GM20000 (cell line): ENCODE data around the gene DCLK1.
"Not testable (repeated sequence)": the region's sequence is repeated elsewhere in the genome, so short reads cannot be mapped to it uniquely, and the experiment has no call there.

Experiments
- DNase-seq: peaks from one replicate; pipeline ENCODE4 v3.0.0; 2012; ENCODE audit warnings: low spot score
- CTCF ChIP-seq: IDR thresholded peaks from 2 replicates; pipeline ENCODE4 v1.5.1; 2012; ENCODE audit warnings: mild to moderate bottlenecking, control low read depth; ENCODE audit errors: extremely low read depth, missing control alignments

Gene DCLK1

GRCh38 chr13:36072152-36072935, 58.8 kb downstream of the DCLK1 start:
- DNase-seq, result no peak
- no peak for TF ChIP-seq CTCF

GRCh38 chr13:36070504-36071192, 60.5 kb downstream of the DCLK1 start:
- not testable (repeated sequence) for DNase-seq

GRCh38 chr13:36069881-36070366, 61.3 kb downstream of the DCLK1 start:
- TF ChIP-seq CTCF, result no peak
- no peak for DNase-seq

GRCh38 chr13:36068991-36069390, 62.2 kb downstream of the DCLK1 start:
- DNase-seq, result no peak
- TF ChIP-seq CTCF, result no peak

GRCh38 chr13:36068566-36068965, 62.6 kb downstream of the DCLK1 start:
- TF ChIP-seq CTCF, result no peak
- DNase-seq, result no peak

DNA sequence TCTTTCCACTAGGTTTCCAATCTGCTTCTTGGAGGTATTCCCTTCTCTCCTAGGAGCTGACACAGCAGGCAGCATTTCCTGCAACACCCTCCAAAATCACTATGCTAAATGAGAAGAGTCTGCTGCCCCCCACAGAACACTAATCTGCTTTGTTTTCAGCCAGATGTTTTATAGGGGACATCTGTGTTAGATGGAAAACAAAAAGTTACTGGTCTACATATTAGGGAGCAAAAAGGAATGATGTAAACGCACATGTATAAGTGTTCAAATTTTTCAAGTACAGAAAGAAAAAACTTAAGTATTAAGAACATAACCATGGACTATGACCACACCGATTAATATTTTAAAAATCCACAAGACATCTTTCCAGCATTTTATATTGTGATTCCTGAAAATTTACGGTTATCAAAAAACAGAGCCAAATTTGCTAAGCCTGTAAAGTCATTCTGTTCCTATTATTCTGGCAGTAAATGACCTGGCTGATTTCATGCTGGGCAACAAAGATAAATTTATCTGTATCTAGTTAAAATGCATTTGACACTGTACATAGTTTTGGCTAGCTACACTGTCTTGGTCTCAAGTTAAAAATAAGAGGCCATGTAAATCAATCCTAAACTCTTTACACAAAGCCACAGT, 63.3 kb downstream of the DCLK1 start:
- no peak for TF ChIP-seq CTCF
- DNase-seq, result no peak

- TF ChIP-seq CTCF, result no peak
- no peak for DNase-seq
These were observed 68.9 kb downstream of the DCLK1 start for GRCh38 chr13:36062249-36062648.
